Measurements from ENCODE around the gene LRAT.

DNA sequence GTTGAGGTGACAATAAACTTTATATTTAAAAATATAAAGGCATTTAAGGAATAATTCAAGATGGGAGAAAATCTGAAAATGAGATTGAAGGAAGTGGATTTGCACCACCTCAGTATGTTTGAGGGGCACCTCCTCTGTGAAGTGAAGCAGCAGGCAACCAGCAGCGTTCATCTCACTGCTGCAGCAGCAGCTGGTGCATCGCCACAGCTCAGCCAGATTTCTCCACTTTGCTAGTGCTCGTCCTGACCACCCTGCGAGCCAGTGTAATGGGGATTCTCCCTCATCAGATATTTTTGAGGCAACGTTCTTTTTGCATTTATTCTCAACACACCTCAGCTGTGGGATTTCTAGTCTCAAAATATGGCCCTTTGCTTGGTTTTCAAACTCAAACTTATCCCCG, 13.9 kb downstream of the LRAT start:
- no peak for TF ChIP-seq TAF1 (IDR thresholded peaks at IDR 0.05; ENCODE audit: low read depth)
- TF ChIP-seq, protein P1, sequence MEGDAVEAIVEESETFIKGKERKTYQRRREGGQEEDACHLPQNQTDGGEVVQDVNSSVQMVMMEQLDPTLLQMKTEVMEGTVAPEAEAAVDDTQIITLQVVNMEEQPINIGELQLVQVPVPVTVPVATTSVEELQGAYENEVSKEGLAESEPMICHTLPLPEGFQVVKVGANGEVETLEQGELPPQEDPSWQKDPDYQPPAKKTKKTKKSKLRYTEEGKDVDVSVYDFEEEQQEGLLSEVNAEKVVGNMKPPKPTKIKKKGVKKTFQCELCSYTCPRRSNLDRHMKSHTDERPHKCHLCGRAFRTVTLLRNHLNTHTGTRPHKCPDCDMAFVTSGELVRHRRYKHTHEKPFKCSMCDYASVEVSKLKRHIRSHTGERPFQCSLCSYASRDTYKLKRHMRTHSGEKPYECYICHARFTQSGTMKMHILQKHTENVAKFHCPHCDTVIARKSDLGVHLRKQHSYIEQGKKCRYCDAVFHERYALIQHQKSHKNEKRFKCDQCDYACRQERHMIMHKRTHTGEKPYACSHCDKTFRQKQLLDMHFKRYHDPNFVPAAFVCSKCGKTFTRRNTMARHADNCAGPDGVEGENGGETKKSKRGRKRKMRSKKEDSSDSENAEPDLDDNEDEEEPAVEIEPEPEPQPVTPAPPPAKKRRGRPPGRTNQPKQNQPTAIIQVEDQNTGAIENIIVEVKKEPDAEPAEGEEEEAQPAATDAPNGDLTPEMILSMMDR (IDR thresholded peaks at IDR 0.05; ENCODE audit: poor library complexity, severe bottlenecking), result no peak
- no peak for TF ChIP-seq EZH2 (IDR thresholded peaks at IDR 0.05; ENCODE audit: borderline replicate concordance, insufficient read depth, low read length, poor library complexity, severe bottlenecking)
- no peak for TF ChIP-seq MXI1 (conservative IDR thresholded peaks at IDR 0.05; ENCODE audit: poor library complexity, severe bottlenecking)
- no peak for TF ChIP-seq EP300 (conservative IDR thresholded peaks at IDR 0.05; ENCODE audit: poor library complexity, severe bottlenecking)
- no peak for TF ChIP-seq REST (IDR thresholded peaks at IDR 0.05; ENCODE audit: borderline replicate concordance)
- TF ChIP-seq POLR2AphosphoS5 (IDR thresholded peaks at IDR 0.05), result no peak
- TF ChIP-seq SMC3 (conservative IDR thresholded peaks at IDR 0.05; ENCODE audit: poor library complexity), result no peak
- no peak for TF ChIP-seq RAD21 (conservative IDR thresholded peaks at IDR 0.05)

Data from neural cell (in vitro differentiated cells).